ELR (cell line): ENCODE measurements around the gene PCSK2.

Experiments
- DNase-seq: peaks from one replicate; pipeline ENCODE4 v3.0.0-alpha.2; 2015; ENCODE audit warnings: low read depth

Gene PCSK2

GRCh38 chr20:17481661-17482060 lies 254.8 kb downstream of the PCSK2 start:
- no peak for DNase-seq

GRCh38 chr20:17482536-17482935 lies 255.7 kb downstream of the PCSK2 start:
- DNase-seq = no peak

- peak; percentile 8 for DNase-seq
These were observed 258.2 kb downstream of the PCSK2 start for GRCh38 chr20:17485017-17485416.

- DNase-seq = no peak
These were observed 262.2 kb downstream of the PCSK2 start for GRCh38 chr20:17488916-17489600.

- DNase-seq = no peak
These were observed 263.7 kb downstream of the PCSK2 start for GRCh38 chr20:17490501-17490900.

- DNase-seq = no peak
These were observed 264.2 kb downstream of the PCSK2 start for GRCh38 chr20:17491041-17491440.

GRCh38 chr20:17491488-17491887 lies 264.6 kb downstream of the PCSK2 start:
- no peak for DNase-seq

- no peak for DNase-seq
These were observed 266.3 kb downstream of the PCSK2 start for GRCh38 chr20:17493173-17493572.

GRCh38 chr20:17494201-17494600 lies 267.4 kb downstream of the PCSK2 start:
- no peak for DNase-seq

GRCh38 chr20:17495826-17496225 lies 269.0 kb downstream of the PCSK2 start:
- DNase-seq = no peak

GRCh38 chr20:17497821-17498580 lies 271.2 kb downstream of the PCSK2 start:
- peak; percentile 20 for DNase-seq

GRCh38 chr20:17498641-17499040 lies 271.8 kb downstream of the PCSK2 start:
- DNase-seq = no peak

GRCh38 chr20:17499041-17499440 lies 272.2 kb downstream of the PCSK2 start:
- DNase-seq = peak; percentile 44

- DNase-seq = no peak
These were observed 273.4 kb downstream of the PCSK2 start for GRCh38 chr20:17500271-17500670.

- DNase-seq = no peak
These were observed 274.0 kb downstream of the PCSK2 start for GRCh38 chr20:17500826-17501225.

- no peak for DNase-seq
These were observed 274.9 kb downstream of the PCSK2 start for GRCh38 chr20:17501701-17502100.

GRCh38 chr20:17502105-17502504 lies 275.3 kb downstream of the PCSK2 start:
- DNase-seq = no peak

- DNase-seq = no peak
These were observed 276.6 kb downstream of the PCSK2 start for GRCh38 chr20:17503301-17504065.

- DNase-seq = no peak
These were observed 277.4 kb downstream of the PCSK2 start for GRCh38 chr20:17504066-17504897.

GRCh38 chr20:17504898-17505635 lies 278.2 kb downstream of the PCSK2 start:
- peak; percentile 79 for DNase-seq
